ENCODE data around the gene ALCAM.
A peak's percentile ranks its signal among the peaks of the same experiment; 100 is the strongest.

Gene ALCAM

GRCh38 chr3:105368566-105369499 lies 2.1 kb downstream of the ALCAM start:
- no peak for DNase-seq (ENCODE audit: low read depth)
- TF ChIP-seq CTCF (IDR thresholded peaks at IDR 0.05; ENCODE audit: control insufficient read depth, insufficient read depth, low read depth, low read length, missing control alignments), result no peak
- peak overlapping the region; percentile 97 for H3K4me3 ChIP-seq (ENCODE audit: control insufficient read depth, low read depth, low read length)

GRCh38 chr3:105369500-105370371 lies 3.0 kb downstream of the ALCAM start:
- no peak for DNase-seq (ENCODE audit: low read depth)
- peak; percentile 65 for TF ChIP-seq CTCF (IDR thresholded peaks at IDR 0.05; ENCODE audit: control insufficient read depth, insufficient read depth, low read depth, low read length, missing control alignments)
- peak overlapping the region; percentile 97 for H3K4me3 ChIP-seq (ENCODE audit: control insufficient read depth, low read depth, low read length)

- no peak for DNase-seq (ENCODE audit: low read depth)
- no peak overlapping the region for H3K4me3 ChIP-seq (ENCODE audit: control insufficient read depth, low read depth, low read length)
- TF ChIP-seq CTCF (IDR thresholded peaks at IDR 0.05; ENCODE audit: control insufficient read depth, insufficient read depth, low read depth, low read length, missing control alignments), result no peak
Measured at GRCh38 chr3:105373383-105373782, 6.7 kb downstream of the ALCAM start.

- no peak for TF ChIP-seq CTCF (IDR thresholded peaks at IDR 0.05; ENCODE audit: control insufficient read depth, insufficient read depth, low read depth, low read length, missing control alignments)
- H3K4me3 ChIP-seq (ENCODE audit: control insufficient read depth, low read depth, low read length), result no peak overlapping the region
- DNase-seq (ENCODE audit: low read depth), result no peak
Measured at GRCh38 chr3:105375750-105376511, 9.2 kb downstream of the ALCAM start.

- TF ChIP-seq CTCF (IDR thresholded peaks at IDR 0.05; ENCODE audit: control insufficient read depth, insufficient read depth, low read depth, low read length, missing control alignments), result no peak
- DNase-seq (ENCODE audit: low read depth), result no peak
- H3K4me3 ChIP-seq (ENCODE audit: control insufficient read depth, low read depth, low read length), result no peak overlapping the region
Measured at GRCh38 chr3:105377716-105378115, 11.0 kb downstream of the ALCAM start.

- H3K4me3 ChIP-seq (ENCODE audit: control insufficient read depth, low read depth, low read length), result no peak overlapping the region
- no peak for TF ChIP-seq CTCF (IDR thresholded peaks at IDR 0.05; ENCODE audit: control insufficient read depth, insufficient read depth, low read depth, low read length, missing control alignments)
- DNase-seq (ENCODE audit: low read depth), result no peak
Measured at GRCh38 chr3:105385179-105385578, 18.5 kb downstream of the ALCAM start.
